Measurements from ENCODE around the gene KRTAP20-4.

Gene KRTAP20-4

DNA sequence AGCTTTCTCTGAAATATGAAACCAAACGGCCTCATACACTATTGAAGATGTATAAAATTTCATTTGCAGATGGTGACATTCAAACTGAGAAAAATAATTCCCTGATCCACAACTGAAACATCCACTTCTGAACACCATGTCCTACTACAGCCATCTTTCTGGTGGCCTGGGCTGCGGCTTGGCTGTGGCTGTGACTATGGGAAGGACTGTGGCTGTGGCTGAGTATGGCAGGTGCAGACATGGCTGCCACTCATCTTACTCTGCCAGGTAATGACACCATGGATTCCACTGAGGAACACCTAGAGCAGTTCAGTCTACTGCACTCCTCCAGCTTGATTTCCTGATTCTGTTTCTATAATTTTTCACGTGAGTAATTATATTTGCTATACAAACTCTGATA, at the start of gene KRTAP20-4:
Gene KRTAP20-4 (plus strand): TSS at position 106 of the 400 bp plus-strand sequence.
- no peak for DNase-seq

DNA sequence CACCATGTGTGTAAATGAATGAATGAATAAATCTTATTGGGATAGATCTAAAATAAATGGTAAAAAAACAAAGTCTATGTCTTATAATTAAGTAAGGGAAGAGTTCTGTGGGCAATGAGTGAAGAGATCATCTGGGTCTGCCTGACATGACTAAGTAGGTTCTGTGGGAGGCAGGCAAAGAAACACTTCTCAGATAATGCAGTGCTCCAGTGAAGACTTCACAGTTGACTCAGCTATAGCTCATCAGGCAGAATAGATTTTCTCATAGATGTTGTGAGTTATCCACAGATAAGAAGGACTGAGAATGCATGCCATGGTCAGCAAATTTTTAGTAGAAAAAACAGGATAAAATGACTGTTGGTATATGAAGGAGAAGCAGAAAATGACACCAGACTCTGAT, 42.7 kb upstream of the KRTAP20-4 start:
- DNase-seq, result no peak

DNA sequence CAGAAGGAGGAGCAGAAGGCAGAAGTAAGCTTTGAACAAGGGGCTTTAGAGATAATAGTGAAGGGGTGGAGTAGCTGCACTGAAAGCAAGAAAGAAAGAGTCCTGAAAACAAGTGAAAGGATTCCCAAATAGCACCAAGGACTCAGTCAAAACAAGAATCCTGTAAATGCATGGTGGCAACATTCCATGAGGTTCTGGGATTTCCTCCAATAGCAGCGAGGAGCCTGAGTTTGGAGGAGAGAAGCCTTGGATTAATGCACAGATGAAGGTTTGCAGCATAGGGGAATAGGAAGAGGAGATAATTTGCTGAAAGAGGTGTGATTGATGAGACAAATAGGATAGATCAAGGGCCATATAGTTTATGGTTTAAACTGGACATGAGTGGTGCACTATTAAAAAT, 41.1 kb upstream of the KRTAP20-4 start:
- no peak for DNase-seq

DNA sequence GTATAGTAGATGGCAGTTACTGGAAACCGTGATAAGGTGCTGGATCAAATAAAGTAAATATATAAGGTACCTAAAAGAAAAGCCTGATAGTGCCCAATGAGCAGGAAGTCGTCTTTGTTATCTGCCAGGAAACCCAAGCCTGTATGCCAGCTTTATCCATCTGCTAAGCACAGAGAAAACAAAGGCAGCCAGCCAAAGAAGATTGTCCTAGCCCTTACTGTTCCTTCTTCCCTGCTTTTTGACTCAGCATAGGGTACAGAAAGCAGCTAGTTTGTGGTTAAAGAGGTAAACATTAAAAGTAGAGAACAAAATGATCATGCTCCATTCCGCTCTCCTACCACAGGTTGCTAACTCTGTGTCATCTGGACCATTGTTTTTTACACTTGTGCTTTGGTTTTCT, 40.3 kb upstream of the KRTAP20-4 start:
- no peak for DNase-seq

DNA sequence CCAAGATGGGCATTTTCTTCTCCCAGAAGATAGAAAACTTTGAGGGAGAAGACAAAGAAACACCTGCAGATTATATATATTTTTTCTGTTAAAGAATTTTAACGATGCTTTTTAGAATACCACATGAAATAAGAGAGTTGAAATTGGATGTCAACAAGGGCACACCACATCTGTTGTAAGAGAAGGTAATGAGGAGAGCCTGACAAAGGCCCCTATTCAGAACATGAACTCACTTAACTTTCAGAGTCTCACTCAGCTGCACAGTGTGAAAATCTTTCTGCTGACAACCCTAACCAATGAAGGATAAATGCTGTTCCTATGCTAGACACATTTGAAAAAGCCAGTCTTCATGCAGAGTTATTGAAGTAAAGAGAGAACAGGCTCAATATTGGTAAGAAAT, 37.6 kb upstream of the KRTAP20-4 start:
- no peak for DNase-seq

GRCh38 chr21:30590297-30590696, 30.1 kb upstream of the KRTAP20-4 start, which contains the start of gene KRTAP22-2:
TSS of gene KRTAP22-2 (minus strand) at chr21:30590397.
- DNase-seq, result no peak

GRCh38 chr21:30592140-30592539, 28.3 kb upstream of the KRTAP20-4 start, which contains the start of gene KRTAP6-3:
TSS of gene KRTAP6-3 (plus strand) at chr21:30592440. CDS start at chr21:30592446, 6 bp downstream.
- DNase-seq, result no peak

DNA sequence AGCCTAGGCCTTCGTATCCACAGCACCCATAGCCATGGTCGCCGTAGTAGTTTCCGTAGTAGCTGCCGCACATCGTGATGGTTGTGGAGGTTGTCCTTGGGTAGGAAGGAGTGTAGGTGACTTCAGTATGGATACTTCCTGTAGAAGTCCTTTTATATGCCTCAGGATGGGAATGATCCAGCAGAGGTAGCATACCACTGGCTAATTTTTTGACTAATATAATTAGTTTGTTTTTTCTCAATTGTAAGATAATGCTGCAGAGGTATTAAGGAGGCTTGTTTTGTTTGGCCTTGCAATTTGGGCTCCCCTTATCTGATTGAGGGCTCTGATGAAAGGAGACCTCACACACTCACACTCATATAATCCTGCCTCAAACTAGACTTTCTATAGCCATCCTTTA, 21.6 kb upstream of the KRTAP20-4 start, which contains the start of gene KRTAP6-2:
Gene KRTAP6-2 (minus strand): TSS at position 101 of the 400 bp plus-strand sequence. CDS start 28 bp downstream, at position 73.
- DNase-seq, result no peak

DNA sequence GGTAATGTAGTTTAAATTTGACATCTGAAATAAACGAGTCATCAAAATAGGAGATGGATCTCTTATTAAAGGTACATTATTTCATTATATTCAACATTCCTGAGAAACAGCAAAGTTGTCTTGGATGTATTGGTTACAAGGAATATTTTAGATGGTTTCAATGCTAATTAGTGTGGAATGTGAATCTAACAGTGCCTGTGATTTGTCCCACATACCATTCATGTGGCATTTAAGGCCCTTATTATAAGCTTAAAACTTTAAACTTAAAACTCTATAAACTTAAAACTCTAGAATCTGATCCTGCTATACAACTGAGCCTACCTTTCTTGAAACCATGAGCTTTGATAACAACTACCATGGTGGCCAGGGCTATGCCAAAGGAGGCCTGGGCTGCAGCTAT, 19.6 kb upstream of the KRTAP20-4 start, which contains the start of gene KRTAP22-1:
Gene KRTAP22-1 (plus strand): TSS at position 301 of the 400 bp plus-strand sequence.
- DNase-seq, result no peak

DNA sequence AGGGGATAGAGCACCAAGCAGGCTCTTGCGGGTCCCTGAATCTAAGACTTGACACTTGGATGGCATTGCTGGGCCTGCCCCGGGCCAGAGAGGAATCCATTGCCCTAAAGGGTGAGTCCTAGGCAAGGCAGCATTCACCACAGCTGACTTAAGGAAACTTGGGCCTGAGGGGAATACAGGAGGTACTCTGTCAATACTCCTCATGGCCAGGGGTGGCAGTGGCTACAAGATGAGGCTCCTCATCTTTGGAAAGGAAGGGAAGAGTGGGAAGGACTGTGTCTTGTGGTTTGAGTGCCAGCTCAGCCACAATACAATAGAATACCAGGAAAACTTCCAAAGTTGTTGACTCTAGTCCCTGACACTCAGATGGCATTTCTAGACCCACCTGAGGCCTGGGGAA, 14.5 kb upstream of the KRTAP20-4 start:
- no peak for DNase-seq

GRCh38 chr21:30612132-30612531, 8.3 kb upstream of the KRTAP20-4 start:
- DNase-seq, result no peak

DNA sequence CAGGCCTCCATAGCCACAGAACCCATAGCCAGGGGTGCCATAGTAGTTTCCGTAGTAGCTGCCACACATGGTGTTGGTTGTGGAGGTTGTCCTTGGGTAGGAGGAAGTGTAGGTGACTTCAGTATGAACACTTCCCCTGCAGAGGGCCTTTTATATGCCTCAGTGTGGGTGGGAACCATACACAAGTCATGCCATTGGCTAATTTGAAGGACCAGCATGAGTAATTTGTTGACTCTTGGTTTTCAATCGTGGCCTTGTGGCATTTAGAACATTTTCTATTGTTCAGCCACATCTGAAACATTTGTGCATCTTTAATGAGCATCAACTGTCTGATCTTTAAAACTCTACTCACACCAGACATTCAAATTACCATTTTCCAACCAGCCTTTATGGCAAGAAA, 6.6 kb upstream of the KRTAP20-4 start, which contains the start of gene KRTAP6-1:
Gene KRTAP6-1 (minus strand): TSS at position 95 of the 400 bp plus-strand sequence. CDS start 26 bp downstream, at position 69.
- DNase-seq, result no peak

- no peak for DNase-seq
These were observed 5.2 kb upstream of the KRTAP20-4 start for GRCh38 chr21:30615199-30615598.

DNA sequence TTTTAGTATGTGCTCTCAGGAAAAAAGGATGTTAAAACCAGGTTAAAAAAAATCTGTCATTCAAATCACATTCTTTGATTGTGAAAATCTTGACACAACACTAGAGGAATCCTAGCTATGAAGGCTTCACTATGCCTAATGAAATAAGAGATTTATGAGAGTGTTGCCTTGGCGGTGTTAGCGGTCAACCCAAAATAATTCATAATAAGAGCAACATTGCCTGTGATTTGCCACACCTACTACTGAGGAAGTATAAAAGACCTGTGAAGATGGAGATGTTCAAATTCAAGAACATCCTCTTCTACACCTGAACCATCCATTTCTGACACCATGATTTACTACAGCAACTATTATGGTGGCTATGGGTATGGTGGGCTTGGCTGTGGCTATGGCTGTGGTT, 4.3 kb upstream of the KRTAP20-4 start, which contains the start of gene KRTAP20-1:
Gene KRTAP20-1 (plus strand): TSS at position 301 of the 400 bp plus-strand sequence. CDS start 30 bp downstream, at position 331.
- no peak for DNase-seq

- no peak for DNase-seq
These were observed 347 bp upstream of the KRTAP20-4 start for GRCh38 chr21:30620080-30620479.

DNA sequence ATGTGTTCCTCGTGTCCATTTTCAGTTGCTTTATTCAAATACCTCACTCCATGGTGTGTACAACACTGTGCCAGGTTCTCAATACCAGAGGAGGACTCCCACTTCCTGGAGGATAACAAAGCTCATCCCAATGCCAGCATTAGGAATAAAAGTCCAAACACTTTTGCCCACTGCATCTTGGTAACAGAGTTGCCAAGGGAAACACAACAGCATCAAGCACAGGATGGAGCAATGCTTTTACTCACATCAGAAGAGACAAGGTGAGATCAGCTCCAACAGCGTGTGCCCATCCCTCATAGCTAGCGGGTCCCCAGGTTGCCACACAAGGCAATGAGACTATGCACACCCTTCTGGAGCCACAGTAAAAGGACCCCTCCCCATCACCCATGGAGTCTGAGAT, 2.9 kb downstream of the KRTAP20-4 start:
- no peak for DNase-seq

DNA sequence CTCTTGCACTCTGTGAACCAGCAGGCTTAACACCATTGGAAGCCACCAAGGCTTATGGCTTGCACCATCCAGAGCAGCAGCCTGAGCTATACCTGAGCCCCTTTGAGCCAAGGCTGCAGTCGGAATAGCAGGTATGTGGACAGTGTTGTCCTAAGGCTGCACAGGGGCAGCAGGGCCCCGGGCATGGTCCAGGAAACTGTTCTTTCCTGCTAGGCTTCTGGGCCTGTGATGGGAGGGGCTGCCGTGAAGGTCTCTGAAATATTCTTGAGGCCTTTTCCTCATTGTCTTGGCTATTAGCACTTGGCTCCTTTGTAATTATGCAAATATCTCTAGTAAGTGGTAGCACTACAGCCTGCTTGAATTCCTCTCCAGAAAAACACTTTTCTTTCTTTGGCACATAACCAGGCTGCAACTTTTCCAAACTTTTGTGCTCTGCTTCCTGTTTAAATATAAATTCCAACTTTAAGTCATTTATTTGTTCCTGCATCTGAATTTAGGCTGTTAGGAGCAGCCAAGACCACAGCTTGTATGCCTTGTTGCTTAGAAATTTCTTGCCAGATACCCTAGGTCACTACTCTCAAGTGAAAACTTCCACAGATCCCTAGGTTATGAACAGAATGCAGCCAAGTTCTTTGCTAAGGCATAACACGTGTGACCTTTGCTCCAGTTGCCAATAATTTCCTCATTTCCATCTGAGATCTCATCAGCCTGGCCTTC, 5.2 kb downstream of the KRTAP20-4 start:
- no peak for DNase-seq

- no peak for DNase-seq
These were observed 7.7 kb downstream of the KRTAP20-4 start for GRCh38 chr21:30628109-30628508.

DNA sequence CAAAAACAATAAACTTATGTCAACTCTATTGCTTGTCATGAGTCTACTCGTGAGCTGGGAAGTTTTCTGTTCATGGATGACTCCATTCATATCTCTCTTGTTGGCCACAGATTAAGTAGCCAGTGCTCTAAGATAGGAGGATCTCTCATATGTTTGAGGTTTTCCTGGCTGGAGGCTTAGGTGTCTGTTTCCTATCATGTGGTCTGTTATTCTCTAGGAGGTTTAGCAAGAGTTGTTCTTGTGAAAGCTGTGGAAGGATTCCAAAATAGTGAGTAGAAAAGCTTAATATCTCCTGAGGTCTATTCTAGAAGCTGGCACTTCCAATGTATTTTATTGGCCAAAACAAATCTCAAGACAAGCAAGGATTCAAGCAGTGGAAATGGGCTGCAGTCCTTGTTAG, 8.8 kb downstream of the KRTAP20-4 start:
- DNase-seq, result no peak

DNA sequence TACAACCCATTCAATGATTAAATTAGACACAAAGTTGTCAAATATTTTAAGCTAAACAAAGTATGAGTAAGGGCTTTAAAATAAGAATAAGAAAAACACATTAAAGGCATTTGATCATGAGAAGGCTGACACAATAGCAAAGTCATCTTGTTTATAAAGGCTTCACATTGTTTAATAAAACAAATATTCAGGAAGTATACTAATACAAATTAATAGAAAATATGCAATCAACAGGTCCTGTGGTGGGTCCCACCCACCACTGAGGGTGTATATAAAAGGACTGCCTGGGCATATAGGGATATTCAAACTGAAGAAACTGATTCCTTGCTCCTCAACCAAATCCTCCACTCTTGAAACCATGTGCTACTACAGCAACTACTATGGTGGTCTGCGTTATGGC, 14.5 kb downstream of the KRTAP20-4 start, which contains the start of gene KRTAP20-2:
Gene KRTAP20-2 (plus strand): TSS at position 301 of the 400 bp plus-strand sequence. CDS start 58 bp downstream, at position 359.
- DNase-seq, result no peak

DNA sequence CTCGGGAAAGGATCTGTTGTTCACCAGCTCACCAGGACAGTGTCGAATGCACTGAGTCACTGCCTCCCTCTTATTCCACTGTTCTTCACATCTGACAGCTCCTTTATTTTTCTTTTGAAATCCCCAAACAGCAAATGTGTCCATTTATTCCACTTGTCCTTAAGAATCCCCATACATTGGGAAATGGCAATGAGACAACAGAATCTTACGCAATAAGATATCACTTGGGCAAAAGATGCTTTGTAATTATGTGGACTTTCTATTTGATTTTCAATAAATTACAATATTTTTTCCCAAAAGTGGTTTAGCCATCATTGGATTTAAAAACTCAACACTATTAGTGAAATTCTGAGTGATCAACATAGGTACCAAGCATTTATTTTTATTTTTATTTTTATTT, 18.3 kb downstream of the KRTAP20-4 start:
- no peak for DNase-seq

DNA sequence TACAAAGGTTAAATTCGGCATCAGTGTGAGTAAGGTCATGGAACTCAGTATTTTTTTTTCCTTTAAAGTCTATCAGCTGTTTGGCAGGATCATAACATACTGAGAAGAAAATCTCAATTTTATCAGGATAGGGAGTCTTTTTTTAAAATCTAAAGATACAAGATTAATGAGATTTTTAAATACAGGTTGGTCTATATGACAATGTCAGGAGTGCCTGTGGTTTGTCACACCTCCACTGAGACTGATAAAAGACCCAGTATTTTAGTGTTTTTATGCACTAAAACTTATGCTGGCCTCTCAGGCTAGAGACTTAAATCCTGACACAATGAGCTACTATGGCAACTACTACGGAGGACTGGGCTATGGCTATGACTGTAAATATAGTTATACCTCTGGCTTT, 22.1 kb downstream of the KRTAP20-4 start, which contains the start of gene KRTAP20-3:
Gene KRTAP20-3 (plus strand): TSS at position 301 of the 400 bp plus-strand sequence.
- DNase-seq, result no peak

GRCh38 chr21:30646904-30647414, 26.5 kb downstream of the KRTAP20-4 start:
- DNase-seq, result no peak

- DNase-seq, result no peak
These were observed 32.5 kb downstream of the KRTAP20-4 start for GRCh38 chr21:30652891-30653290.
